ENCODE data around the gene NFE2L3. TPM values are rescaled to one million over a fixed set of nuclear protein-coding genes. Genes with fewer than 3 reads are reported as not detected.

Gene NFE2L3
- total and polyA plus RNA-seq, 9 of the 15 experiments (the other 6 are each of a cell fraction or from before 2014, with no cell fraction given), result 2.9 to 16.9 (median 12.4) TPM

DNA sequence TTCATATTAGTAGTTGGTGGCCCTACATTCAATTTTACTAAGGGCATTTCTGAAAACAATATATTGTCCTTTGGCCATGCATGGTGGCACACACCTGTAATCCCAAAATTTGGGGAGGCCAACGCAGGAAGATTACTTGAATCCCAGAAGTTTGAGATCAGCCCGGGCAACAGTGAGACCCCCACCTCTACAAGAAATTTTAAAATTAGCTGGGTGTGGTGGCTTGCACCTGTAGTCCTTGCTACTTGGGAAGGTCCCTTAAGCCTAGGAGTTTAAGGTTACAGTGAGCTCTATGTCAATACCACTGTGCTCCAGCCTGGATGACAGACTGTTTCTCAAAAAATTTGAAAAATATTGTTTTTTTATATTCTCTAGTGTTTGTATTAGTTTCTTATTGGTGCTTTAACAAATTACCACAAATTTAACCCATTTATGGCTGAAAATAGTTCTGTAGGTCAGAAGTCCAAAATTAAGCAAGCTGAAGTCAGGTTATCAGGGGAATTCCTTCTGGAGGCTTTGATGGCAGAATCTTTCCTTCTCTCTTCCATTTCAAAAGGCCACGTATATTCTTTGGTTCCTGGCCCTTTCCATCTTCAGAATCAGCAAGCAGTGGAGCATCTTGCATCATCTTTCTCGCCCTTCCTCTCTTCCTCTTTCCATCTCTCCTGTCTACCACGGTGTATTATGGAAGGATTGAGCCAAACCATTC, 62.0 kb downstream of the NFE2L3 start (continued):
- TF ChIP-seq GTF2E2 (tag; IDR thresholded peaks at IDR 0.05), result no peak
- TF ChIP-seq IFI16 (CRISPR knock-in tag; IDR thresholded peaks at IDR 0.05), result no peak
- TF ChIP-seq TCF7 (IDR thresholded peaks at IDR 0.05; ENCODE audit: borderline replicate concordance), result no peak
- no peak for TF ChIP-seq LEF1 (IDR thresholded peaks at IDR 0.05)
- TF ChIP-seq ERF (CRISPR knock-in tag; IDR thresholded peaks at IDR 0.05), result 0 out of 2 replicates have a peak, but pooled peaks have one; percentile 20
- TF ChIP-seq HDAC2 (IDR thresholded peaks at IDR 0.05), result no peak
- peak; percentile 46; the same call in 1 of the 2 replicates for TF ChIP-seq POLR2G (IDR thresholded peaks at IDR 0.05; ENCODE audit: low read depth, low read length)
- TF ChIP-seq ARID4B (CRISPR knock-in tag; IDR thresholded peaks at IDR 0.05), result no peak
- TF ChIP-seq SMAD4 (CRISPR knock-in tag; conservative IDR thresholded peaks at IDR 0.05), result 0 out of 2 replicates have a peak, but pooled peaks have one; percentile 55
- peak; percentile 37 to 47; a peak in 1 of 4 replicates for TF ChIP-seq TRIM24 (IDR thresholded peaks at IDR 0.05)
- no peak for TF ChIP-seq FOXJ2 (tag; IDR thresholded peaks at IDR 0.05)
- TF ChIP-seq, protein P1, sequence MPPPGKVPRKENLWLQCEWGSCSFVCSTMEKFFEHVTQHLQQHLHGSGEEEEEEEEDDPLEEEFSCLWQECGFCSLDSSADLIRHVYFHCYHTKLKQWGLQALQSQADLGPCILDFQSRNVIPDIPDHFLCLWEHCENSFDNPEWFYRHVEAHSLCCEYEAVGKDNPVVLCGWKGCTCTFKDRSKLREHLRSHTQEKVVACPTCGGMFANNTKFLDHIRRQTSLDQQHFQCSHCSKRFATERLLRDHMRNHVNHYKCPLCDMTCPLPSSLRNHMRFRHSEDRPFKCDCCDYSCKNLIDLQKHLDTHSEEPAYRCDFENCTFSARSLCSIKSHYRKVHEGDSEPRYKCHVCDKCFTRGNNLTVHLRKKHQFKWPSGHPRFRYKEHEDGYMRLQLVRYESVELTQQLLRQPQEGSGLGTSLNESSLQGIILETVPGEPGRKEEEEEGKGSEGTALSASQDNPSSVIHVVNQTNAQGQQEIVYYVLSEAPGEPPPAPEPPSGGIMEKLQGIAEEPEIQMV (tag; conservative IDR thresholded peaks at IDR 0.05; ENCODE audit: low read depth), result no peak
- TF ChIP-seq ZNF384 (IDR thresholded peaks at IDR 0.05; ENCODE audit: low read depth, low read length), result no peak
- no peak for TF ChIP-seq ZNF23 (CRISPR knock-in tag; IDR thresholded peaks at IDR 0.05)
- TF ChIP-seq, protein P2, sequence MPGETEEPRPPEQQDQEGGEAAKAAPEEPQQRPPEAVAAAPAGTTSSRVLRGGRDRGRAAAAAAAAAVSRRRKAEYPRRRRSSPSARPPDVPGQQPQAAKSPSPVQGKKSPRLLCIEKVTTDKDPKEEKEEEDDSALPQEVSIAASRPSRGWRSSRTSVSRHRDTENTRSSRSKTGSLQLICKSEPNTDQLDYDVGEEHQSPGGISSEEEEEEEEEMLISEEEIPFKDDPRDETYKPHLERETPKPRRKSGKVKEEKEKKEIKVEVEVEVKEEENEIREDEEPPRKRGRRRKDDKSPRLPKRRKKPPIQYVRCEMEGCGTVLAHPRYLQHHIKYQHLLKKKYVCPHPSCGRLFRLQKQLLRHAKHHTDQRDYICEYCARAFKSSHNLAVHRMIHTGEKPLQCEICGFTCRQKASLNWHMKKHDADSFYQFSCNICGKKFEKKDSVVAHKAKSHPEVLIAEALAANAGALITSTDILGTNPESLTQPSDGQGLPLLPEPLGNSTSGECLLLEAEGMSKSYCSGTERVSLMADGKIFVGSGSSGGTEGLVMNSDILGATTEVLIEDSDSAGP (CRISPR knock-in tag; IDR thresholded peaks at IDR 0.05), result no peak
- TF ChIP-seq STAT6 (CRISPR knock-in tag; IDR thresholded peaks at IDR 0.05), result no peak
- peak; percentile 64 for TF ChIP-seq EP400 (IDR thresholded peaks at IDR 0.05)
- no peak for TF ChIP-seq CREBBP (IDR thresholded peaks at IDR 0.05; ENCODE audit: low read depth, low read length)
- no peak for TF ChIP-seq STAT5A (IDR thresholded peaks at IDR 0.05; ENCODE audit: borderline replicate concordance, low read length)
